H7 (cell line): ENCODE data around the gene MXI1. TPM values are rescaled to one million over a fixed set of nuclear protein-coding genes. Genes with fewer than 3 reads are reported as not detected.
A peak's percentile ranks its signal among the peaks of the same experiment; 100 is the strongest.
"Not testable (repeated sequence)": the region's sequence is repeated elsewhere in the genome, so short reads cannot be mapped to it uniquely, and the experiment has no call there.

Experiments used
- DNase-seq: peaks from one replicate; pipeline ENCODE4 v3.0.0; 2012
- H3K27me3 ChIP-seq: 2 replicates; pipeline ENCODE4 v1.6.0; 2011; ENCODE audit warnings: mild to moderate bottlenecking, low read length; ENCODE audit not compliant: control insufficient read depth, insufficient read depth
- H3K36me3 ChIP-seq: replicated peaks from 2 replicates; pipeline ENCODE4 v1.5.1; 2011; ENCODE audit warnings: low read length; ENCODE audit not compliant: control insufficient read depth, insufficient read depth
- H3K4me3 ChIP-seq: 2 replicates; pipeline ENCODE4 v1.5.1; 2011; ENCODE audit warnings: low read depth, mild to moderate bottlenecking, control low read depth, low read length, moderate library complexity; ENCODE audit not compliant: insufficient read depth
- total RNA-seq: library from RNA; depleted of rRNA; stranded (reverse); fragments of >200 nt; shearing (Covaris generic); gene quantifications from 2 replicates; pipeline ENCODE4 v1.2.3, GENCODE V29; 2014

The MXI1 gene
- total RNA-seq, 1 experiment from 2014 or later = 9.2 TPM

GRCh38 chr10:110172155-110172554, 35.2 kb upstream of the MXI1 start:
- H3K4me3 ChIP-seq = no peak overlapping the region
- H3K36me3 ChIP-seq = no peaks in the 10 kb centered on the region
- DNase-seq = no peak
- peaks cover 82% of the 10 kb centered on the region for H3K27me3 ChIP-seq

- H3K36me3 ChIP-seq = no peaks in the 10 kb centered on the region
Measured at GRCh38 chr10:110174201-110174600, 33.2 kb upstream of the MXI1 start.

GRCh38 chr10:110174816-110175215, 32.6 kb upstream of the MXI1 start:
- Histone ChIP-seq H3K27me3 (peaks cover 59% of the 10 kb centered on the region), H3K36me3 (no peaks in the 10 kb centered on the region), H3K4me3 (no peak overlapping the region)
- DNase-seq = no peak

More at GRCh38 chr10:110174201-110174600, 33.2 kb upstream of the MXI1 start:
- DNase-seq = no peak
- Histone ChIP-seq H3K27me3 (peaks cover 62% of the 10 kb centered on the region), H3K4me3 (no peak overlapping the region)

GRCh38 chr10:110175406-110175805, 32.0 kb upstream of the MXI1 start:
- H3K27me3 ChIP-seq = peaks cover 53% of the 10 kb centered on the region
- H3K4me3 ChIP-seq = no peak overlapping the region
- no peak for DNase-seq

GRCh38 chr10:110176141-110177030, 31.0 kb upstream of the MXI1 start:
- Histone ChIP-seq H3K27me3 (peaks cover 43% of the 10 kb centered on the region), H3K36me3 (no peaks in the 10 kb centered on the region), H3K4me3 (no peak overlapping the region)
- no peak for DNase-seq

More at GRCh38 chr10:110175406-110175805, 32.0 kb upstream of the MXI1 start:
- H3K36me3 ChIP-seq = no peaks in the 10 kb centered on the region

- Histone ChIP-seq H3K36me3 (no peaks in the 10 kb centered on the region), H3K4me3 (no peak overlapping the region), H3K27me3 (peaks cover 17% of the 10 kb centered on the region)
- no peak for DNase-seq
Measured at GRCh38 chr10:110179220-110179619, 28.2 kb upstream of the MXI1 start.

- Histone ChIP-seq H3K36me3 (no peaks in the 10 kb centered on the region), H3K27me3 (peaks cover 3% of the 10 kb centered on the region), H3K4me3 (no peak overlapping the region)
- no peak for DNase-seq
Measured at GRCh38 chr10:110181451-110181850, 26.0 kb upstream of the MXI1 start.

GRCh38 chr10:110181911-110182310, 25.5 kb upstream of the MXI1 start:
- no peaks in the 10 kb centered on the region for H3K36me3 ChIP-seq
- peaks cover 3% of the 10 kb centered on the region for H3K27me3 ChIP-seq
- DNase-seq = no peak
- H3K4me3 ChIP-seq = no peak overlapping the region

GRCh38 chr10:110184398-110184797, 23.0 kb upstream of the MXI1 start:
- Histone ChIP-seq H3K36me3 (no peaks in the 10 kb centered on the region), H3K27me3 (peaks cover 2% of the 10 kb centered on the region; the same call in 1 of the 2 replicates)
- DNase-seq = no peak

GRCh38 chr10:110185646-110186182, 21.7 kb upstream of the MXI1 start:
- not testable (repeated sequence) for DNase-seq

More at GRCh38 chr10:110184398-110184797, 23.0 kb upstream of the MXI1 start:
- no peak overlapping the region for H3K4me3 ChIP-seq

GRCh38 chr10:110190170-110190569, 17.2 kb upstream of the MXI1 start:
- Histone ChIP-seq H3K4me3 (no peak overlapping the region), H3K36me3 (no peaks in the 10 kb centered on the region), H3K27me3 (no peaks in the 10 kb centered on the region)
- DNase-seq = no peak

More at GRCh38 chr10:110185646-110186182, 21.7 kb upstream of the MXI1 start:
- not testable (repeated sequence) for H3K27me3 ChIP-seq, H3K36me3 ChIP-seq, H3K4me3 ChIP-seq

GRCh38 chr10:110192552-110192951, 14.9 kb upstream of the MXI1 start:
- DNase-seq = peak; percentile 63
- Histone ChIP-seq H3K4me3 (no peak overlapping the region), H3K36me3 (no peaks in the 10 kb centered on the region), H3K27me3 (no peaks in the 10 kb centered on the region)

- H3K27me3 ChIP-seq = peaks cover 15% of the 10 kb centered on the region
Measured at GRCh38 chr10:110200503-110200902, 6.9 kb upstream of the MXI1 start.

GRCh38 chr10:110201046-110201445, 6.4 kb upstream of the MXI1 start:
- H3K36me3 ChIP-seq, DNase-seq, H3K4me3 ChIP-seq: not testable (repeated sequence)
- H3K27me3 ChIP-seq = peaks cover 17% of the 10 kb centered on the region

More at GRCh38 chr10:110200503-110200902, 6.9 kb upstream of the MXI1 start:
- Histone ChIP-seq H3K36me3 (no peaks in the 10 kb centered on the region), H3K4me3 (no peak overlapping the region)
- no peak for DNase-seq
